Measurements from ENCODE around the gene BMPR2. TPM values are rescaled to one million over a fixed set of nuclear protein-coding genes. Genes with fewer than 3 reads are reported as not detected.

Gene BMPR2
- total and polyA plus RNA-seq, 2 of the 8 experiments (the other 6 are each of a cell fraction or from before 2014, with no cell fraction given): 5.5 to 19.8 TPM

DNA sequence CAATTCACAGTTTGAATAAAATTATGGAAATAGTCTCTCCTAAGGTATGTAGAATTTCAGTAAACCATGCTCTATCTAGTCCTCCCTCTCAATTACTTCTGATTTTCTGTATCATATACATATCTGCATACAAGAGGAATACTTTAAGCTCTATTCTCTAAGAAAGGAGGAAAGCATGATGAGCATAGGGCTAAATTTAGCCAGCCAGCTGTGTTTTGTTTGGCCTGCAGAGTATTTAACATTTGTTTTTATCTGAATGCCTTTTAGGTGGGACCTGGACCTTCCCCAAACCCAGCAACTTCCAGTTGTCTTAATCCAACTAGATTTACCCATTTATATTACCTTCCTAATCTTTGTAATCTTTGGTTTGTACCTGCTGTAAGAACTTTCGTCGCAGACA, 216.4 kb downstream of the BMPR2 start (continued):
- no peak for TF ChIP-seq CHD1 (IDR thresholded peaks at IDR 0.05; ENCODE audit: low read depth, low read length)
- TF ChIP-seq KDM1A (IDR thresholded peaks at IDR 0.05; ENCODE audit: borderline replicate concordance, low read length): no peak
- TF ChIP-seq ATF3 (IDR thresholded peaks at IDR 0.05; ENCODE audit: insufficient read depth, low read depth, low read length): no peak
